Lower leg skin (tissue), 3 donors: ENCODE results near the gene CNPY1.

Experiments
- POLR2A ChIP-seq, 2 donors: fragments of 450-650 bp; IDR thresholded peaks; one replicate each; pipeline ENCODE4 v1.6.1; 2016 to 2017; ENCODE audit warnings: antibody characterized with exemption in 2 of 2, mild to moderate bottlenecking in 1 of 2, moderate library complexity in 1 of 2
- TF ChIP-seq, protein P1 (sequence below), 3 donors: fragments of 450-650 bp; IDR thresholded peaks; one replicate each; pipeline ENCODE4 v1.5.1; 2016; ENCODE audit warnings: antibody characterized with exemption in 3 of 3, mild to moderate bottlenecking in 3 of 3, moderate library complexity in 2 of 3

DNA sequence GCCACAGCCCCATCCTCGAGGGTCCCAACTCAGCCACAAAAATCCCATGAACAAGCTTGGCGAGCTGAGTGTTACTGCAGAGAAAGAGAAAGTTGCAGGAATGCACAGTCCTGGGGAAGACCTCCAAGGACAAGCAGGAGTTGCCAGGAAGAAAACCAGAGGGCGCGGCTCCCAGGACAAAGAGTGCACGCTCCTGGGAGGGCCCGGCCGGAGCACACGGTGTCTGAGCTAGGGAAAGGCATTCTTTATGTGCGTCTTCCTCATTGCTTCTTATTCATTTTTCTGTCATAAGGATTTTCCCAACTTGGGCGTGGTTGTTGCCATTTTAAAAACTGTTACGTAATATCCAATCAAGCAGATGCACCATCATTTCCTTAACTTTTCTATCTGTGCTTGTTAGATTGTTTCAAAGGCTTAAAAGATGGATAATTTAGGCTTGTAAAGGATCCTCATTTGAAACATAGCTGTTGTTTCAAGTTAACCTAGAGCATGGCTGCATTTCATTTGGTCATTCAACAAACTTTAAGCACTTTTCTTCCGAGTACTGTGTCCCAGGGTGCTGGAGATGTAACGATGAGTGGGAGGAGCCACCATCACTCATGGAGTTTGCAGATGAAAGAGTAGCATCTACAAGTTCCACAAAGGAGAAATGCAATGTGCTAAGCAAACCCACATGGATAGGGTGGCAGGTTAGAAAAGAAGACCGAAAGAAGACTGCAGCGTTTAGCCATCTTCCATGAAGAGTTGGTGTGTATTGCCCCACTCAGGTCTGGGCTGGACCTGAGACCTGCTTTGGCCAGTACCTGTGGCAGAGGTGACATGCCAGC lies 5.6 kb upstream of the CNPY1 start:
- TF ChIP-seq, protein P1, sequence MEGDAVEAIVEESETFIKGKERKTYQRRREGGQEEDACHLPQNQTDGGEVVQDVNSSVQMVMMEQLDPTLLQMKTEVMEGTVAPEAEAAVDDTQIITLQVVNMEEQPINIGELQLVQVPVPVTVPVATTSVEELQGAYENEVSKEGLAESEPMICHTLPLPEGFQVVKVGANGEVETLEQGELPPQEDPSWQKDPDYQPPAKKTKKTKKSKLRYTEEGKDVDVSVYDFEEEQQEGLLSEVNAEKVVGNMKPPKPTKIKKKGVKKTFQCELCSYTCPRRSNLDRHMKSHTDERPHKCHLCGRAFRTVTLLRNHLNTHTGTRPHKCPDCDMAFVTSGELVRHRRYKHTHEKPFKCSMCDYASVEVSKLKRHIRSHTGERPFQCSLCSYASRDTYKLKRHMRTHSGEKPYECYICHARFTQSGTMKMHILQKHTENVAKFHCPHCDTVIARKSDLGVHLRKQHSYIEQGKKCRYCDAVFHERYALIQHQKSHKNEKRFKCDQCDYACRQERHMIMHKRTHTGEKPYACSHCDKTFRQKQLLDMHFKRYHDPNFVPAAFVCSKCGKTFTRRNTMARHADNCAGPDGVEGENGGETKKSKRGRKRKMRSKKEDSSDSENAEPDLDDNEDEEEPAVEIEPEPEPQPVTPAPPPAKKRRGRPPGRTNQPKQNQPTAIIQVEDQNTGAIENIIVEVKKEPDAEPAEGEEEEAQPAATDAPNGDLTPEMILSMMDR (IDR thresholded peaks at IDR 0.05) = no peak
- TF ChIP-seq POLR2A (IDR thresholded peaks at IDR 0.05) = no peak
